HUES6 (cell line): ENCODE results near the gene SLC4A3.

Experiments
- H3K27ac ChIP-seq: 2 replicates; pipeline ENCODE4 v1.7.0; 2013; ENCODE audit warnings: low read depth, mild to moderate bottlenecking, low read length, inconsistent platforms
- H3K27me3 ChIP-seq: 2 replicates; pipeline ENCODE4 v1.6.1; 2013; ENCODE audit warnings: low read length; ENCODE audit not compliant: control insufficient read depth, insufficient read depth
- H3K36me3 ChIP-seq: 2 replicates; pipeline ENCODE4 v1.6.1; 2013; ENCODE audit warnings: low read length; ENCODE audit not compliant: control insufficient read depth, insufficient read depth
- H3K4me1 ChIP-seq: 2 replicates; pipeline ENCODE4 v1.6.1; 2013; ENCODE audit warnings: low read length; ENCODE audit not compliant: control insufficient read depth, insufficient read depth
- H3K4me3 ChIP-seq: 2 replicates; pipeline ENCODE4 v1.5.1; 2013; ENCODE audit warnings: low read depth, low read length
- H3K9ac ChIP-seq: one replicate; pipeline ENCODE4 v1.6.1; 2013; ENCODE audit warnings: mild to moderate bottlenecking, low read length
- H3K9me3 ChIP-seq: 2 replicates; pipeline ENCODE4 v1.6.1; 2013; ENCODE audit warnings: low read depth, low read length; ENCODE audit not compliant: control insufficient read depth, insufficient read depth

The SLC4A3 gene

DNA sequence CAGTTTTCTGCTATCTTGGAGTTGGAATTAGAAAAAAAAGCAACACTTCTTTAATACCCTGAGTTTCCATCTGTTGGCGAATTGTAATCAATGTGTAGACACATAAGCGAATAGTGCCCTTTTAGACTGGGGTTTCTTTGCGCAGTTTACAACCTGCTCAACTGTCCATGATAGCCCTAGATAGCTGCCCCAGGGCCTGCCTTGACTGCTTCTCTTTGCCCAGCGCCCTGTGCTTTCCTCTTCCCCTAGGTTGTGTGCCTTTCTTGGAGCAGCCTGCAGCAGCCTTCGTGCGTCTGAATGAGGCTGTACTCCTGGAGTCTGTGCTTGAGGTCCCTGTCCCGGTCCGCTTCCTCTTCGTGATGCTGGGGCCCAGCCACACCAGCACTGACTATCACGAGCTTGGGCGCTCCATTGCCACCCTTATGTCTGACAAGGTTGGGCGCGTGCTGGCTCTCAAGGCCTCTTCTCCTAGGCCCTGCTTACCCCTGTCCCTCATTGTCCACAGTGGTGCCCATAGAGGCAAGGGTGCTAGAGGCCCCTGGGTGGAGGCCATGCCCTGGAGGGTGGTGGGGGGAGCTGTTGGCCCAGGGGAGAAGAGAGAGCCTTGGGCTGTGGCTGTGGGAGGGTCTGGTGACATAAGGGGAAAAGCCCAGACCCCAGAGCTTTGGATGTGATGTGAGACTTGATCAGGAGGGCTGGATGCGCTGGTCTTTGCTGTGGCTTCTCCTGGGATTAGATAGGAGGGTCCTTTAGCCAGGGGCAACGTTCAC, 6.9 kb downstream of the SLC4A3 start:
- Histone ChIP-seq H3K9ac (no peak overlapping the region), H3K27me3 (no peaks in the 10 kb centered on the region)

DNA sequence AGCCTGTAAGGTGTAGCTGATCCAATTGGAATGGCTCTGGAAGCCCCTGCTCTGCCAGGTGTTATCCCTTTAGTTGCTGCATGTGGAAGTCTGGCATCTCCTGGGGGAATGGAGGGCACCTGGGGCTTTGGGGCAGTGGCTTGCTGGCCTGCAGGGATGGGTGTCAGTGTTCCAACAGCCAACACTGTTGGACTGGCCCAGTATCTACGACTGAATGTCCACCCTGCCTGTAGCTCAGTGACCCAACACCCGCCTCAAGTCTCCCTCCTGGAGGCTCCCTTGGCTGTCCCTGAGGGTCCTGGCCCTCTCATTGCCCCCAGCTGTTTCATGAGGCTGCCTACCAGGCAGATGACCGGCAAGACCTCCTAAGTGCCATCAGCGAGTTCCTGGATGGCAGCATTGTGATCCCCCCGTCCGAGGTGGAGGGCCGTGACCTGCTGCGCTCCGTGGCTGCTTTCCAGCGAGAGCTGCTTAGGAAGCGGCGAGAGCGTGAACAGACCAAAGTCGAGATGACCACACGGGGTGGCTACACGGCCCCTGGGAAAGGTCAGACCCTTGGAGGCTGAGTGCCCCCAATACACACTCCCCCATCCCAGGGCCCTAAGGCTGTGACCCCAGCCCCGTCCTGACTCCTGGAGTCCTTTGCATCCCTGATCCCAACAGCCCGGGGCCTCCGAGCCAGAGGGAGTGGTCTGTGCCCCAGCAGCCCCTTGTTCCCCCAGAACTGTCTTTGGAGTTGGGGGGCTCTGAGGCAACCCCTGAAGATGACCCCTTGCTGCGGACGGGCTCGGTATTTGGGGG, 7.7 kb downstream of the SLC4A3 start:
- Histone ChIP-seq H3K27ac (no peak overlapping the region), H3K4me3 (no peak overlapping the region), H3K36me3 (peaks cover 16% of the 10 kb centered on the region), H3K9me3 (no peaks in the 10 kb centered on the region), H3K9ac (no peak overlapping the region), H3K27me3 (no peaks in the 10 kb centered on the region), H3K4me1 (no peaks in the 10 kb centered on the region; the same call in 1 of the 2 replicates)

More for the DNA sequence above, 6.9 kb downstream of the SLC4A3 start:
- peaks cover 14% of the 10 kb centered on the region for H3K36me3 ChIP-seq
- H3K27ac ChIP-seq, result no peak overlapping the region
- H3K4me3 ChIP-seq, result no peak overlapping the region
- no peaks in the 10 kb centered on the region for H3K9me3 ChIP-seq
- no peaks in the 10 kb centered on the region; the same call in 1 of the 2 replicates for H3K4me1 ChIP-seq

DNA sequence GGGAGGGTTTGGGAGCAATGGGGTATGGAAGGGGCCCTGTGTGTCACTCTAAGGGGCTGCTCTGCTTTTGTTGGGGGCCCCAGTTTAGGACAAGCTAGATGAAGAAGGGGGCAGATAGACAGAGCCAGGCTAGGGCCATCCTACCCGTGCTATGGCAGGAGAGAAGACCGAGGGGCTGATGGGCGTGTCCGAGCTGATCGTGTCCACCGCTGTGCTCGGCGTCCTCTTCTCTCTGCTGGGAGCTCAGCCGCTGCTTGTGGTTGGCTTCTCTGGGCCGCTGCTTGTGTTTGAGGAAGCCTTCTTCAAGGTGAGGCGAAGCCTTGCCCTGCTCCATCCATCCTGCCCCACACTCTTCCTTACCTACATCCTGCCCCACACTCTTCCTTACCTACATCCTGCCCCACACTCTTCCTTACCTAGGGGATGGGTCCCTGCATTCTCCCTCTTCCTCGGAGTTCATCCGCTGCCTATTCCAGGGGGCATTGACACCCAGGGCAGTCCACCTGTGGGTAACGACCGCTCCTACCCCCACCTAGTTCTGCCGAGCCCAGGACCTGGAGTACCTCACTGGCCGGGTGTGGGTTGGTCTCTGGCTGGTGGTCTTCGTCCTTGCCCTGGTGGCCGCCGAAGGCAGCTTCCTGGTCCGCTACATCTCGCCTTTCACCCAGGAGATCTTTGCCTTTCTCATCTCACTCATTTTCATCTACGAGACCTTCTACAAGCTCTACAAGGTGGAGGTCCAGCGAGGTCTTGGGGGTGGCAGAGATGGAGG, 8.9 kb downstream of the SLC4A3 start:
- Histone ChIP-seq H3K27me3 (no peaks in the 10 kb centered on the region), H3K27ac (no peak overlapping the region), H3K9ac (no peak overlapping the region), H3K9me3 (no peaks in the 10 kb centered on the region), H3K4me3 (no peak overlapping the region), H3K4me1 (no peaks in the 10 kb centered on the region), H3K36me3 (peaks cover 16% of the 10 kb centered on the region)

DNA sequence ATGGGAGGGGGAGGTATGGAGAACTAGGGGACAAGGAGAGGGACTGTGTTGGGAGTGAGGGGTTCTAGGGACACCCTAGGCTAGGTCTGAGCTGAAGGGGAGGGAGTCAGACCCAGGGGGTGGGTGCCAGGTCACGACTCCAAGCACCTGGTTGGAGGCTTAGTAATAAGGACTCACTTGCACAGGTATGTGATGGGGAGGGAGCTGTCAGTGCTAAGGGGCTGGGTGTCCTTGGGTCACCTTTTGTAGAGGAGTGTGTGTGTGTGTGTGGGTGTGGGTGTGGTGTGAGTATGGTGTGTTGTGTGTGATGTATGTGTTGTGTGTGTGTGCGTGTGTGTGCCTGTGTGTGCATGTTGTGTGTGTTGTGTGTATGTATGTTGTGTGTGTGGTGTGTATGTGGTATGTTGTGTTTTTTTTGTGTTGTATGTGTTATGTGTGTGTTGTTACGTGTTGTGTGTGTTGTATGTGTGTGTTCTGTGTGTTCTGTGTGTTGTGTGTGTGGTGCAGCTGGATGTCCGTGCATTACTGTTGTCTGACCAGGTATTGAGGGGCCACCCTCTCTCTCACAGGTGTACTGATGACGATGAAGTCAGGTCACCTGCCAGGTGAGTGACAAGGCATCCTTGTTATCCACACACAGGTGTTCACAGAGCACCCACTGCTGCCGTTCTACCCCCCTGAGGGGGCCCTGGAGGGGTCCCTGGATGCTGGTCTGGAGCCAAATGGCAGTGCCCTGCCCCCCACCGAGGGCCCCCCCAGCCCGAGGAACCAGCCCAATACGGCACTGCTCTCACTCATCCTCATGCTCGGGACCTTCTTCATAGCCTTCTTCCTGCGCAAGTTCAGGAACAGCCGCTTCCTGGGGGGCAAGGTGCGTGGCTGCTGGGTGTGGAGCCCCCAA, 9.8 kb downstream of the SLC4A3 start:
- Histone ChIP-seq H3K36me3 (peaks cover 15% of the 10 kb centered on the region), H3K9me3 (no peaks in the 10 kb centered on the region), H3K27me3 (no peaks in the 10 kb centered on the region), H3K9ac (no peak overlapping the region), H3K4me3 (no peak overlapping the region), H3K4me1 (no peaks in the 10 kb centered on the region), H3K27ac (no peak overlapping the region)

DNA sequence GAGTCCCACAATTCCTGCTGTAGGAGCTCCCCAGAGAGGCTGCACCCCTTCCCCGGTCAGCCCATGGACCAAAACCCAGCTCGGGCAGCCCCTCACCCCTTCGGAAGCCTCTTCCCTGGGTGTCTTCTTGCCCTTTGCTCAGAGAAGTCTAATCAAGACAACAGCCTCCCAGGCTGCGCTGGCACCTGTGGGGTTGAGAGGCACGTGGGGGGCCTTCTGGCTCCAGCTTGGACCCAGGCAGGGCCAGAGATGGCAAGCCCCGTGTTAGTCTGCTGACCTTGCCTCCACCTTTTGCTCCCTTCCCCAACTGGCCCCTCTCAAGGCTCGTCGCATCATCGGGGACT, 10.4 kb downstream of the SLC4A3 start:
- peaks cover 10% of the 10 kb centered on the region for H3K36me3 ChIP-seq
- H3K27ac ChIP-seq, result no peak overlapping the region
- H3K9me3 ChIP-seq, result no peaks in the 10 kb centered on the region
- H3K9ac ChIP-seq, result no peak overlapping the region
- H3K4me3 ChIP-seq, result no peak overlapping the region
- H3K27me3 ChIP-seq, result peaks cover 1% of the 10 kb centered on the region; the same call in 1 of the 2 replicates
- peaks cover 3% of the 10 kb centered on the region; the same call in 1 of the 2 replicates for H3K4me1 ChIP-seq

DNA sequence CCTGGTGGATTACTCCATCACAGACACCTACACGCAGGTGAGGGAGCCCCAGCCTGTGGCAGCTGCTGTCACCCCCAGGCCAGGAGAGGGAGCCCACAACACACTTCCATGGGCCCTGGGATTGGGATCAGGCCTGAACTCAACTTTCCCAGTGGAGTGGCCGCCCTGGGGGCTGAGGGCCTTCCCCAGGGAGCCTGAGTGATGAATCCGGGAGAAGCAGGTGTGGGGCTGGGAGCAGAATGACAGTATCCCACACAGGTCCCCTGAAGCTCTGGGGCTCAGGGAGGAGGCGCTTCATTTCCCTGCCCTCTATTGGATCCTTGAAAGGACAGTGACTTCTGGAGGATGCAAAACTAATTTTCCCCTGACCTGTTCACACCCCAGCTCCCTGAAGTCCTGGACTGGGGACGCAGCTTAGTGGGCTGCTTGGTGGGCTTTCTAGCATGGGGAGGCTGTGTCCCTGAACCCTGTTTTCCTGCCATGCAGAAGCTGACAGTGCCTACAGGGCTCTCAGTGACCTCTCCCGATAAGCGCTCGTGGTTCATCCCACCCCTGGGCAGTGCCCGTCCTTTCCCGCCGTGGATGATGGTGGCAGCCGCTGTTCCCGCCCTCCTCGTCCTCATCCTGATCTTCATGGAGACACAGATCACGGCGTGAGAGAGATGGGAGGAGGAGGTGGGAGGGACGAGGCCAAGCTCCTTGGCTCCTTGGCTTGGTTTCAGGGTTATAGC, 11.0 kb downstream of the SLC4A3 start:
- H3K27ac ChIP-seq, result no peak overlapping the region
- peaks cover 3% of the 10 kb centered on the region; the same call in 1 of the 2 replicates for H3K27me3 ChIP-seq
- no peaks in the 10 kb centered on the region for H3K9me3 ChIP-seq
- H3K9ac ChIP-seq, result no peak overlapping the region
- peaks cover 7% of the 10 kb centered on the region; the same call in 1 of the 2 replicates for H3K4me1 ChIP-seq
- H3K4me3 ChIP-seq, result no peak overlapping the region
- peaks cover 6% of the 10 kb centered on the region for H3K36me3 ChIP-seq

DNA sequence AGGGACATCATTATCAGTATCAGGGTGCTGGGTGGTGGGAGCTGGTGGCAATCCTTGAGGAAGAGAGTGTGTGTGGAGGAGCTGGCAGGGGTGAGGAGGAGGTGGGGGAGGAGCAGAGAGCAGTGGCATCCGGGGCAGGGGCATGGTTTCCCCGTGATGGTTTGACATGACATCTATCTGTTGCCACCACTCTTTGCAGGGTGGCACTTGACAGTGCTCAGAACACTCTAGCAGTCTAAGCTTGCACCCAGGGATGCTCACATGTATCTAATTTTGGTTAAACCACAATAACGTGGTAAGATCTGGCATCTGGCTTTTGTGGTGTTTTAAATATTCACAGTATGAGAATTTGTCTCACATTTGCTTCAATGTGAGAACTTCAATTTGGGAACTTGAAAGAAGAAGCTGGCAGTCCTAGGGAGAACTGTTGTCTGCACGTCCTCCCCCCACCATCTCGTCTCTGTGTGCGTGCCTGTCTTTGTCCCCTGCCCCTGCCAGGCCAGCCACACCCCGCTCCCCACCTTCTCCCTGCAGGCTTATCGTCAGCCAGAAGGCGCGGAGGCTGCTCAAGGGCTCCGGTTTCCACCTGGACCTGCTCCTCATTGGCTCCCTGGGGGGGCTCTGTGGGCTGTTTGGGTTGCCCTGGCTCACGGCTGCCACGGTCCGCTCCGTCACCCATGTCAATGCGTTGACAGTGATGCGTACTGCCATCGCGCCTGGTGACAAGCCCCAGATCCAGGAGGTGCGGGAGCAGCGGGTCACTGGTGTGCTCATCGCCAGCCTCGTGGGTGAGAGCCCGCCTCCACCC, 11.7 kb downstream of the SLC4A3 start:
- H3K27me3 ChIP-seq, result peaks cover 3% of the 10 kb centered on the region; the same call in 1 of the 2 replicates
- no peaks in the 10 kb centered on the region for H3K9me3 ChIP-seq
- no peak overlapping the region for H3K27ac ChIP-seq
- no peak overlapping the region for H3K4me3 ChIP-seq
- H3K9ac ChIP-seq, result no peak overlapping the region
- peaks cover 2% of the 10 kb centered on the region; the same call in 1 of the 2 replicates for H3K36me3 ChIP-seq
- peaks cover 7% of the 10 kb centered on the region; the same call in 1 of the 2 replicates for H3K4me1 ChIP-seq

DNA sequence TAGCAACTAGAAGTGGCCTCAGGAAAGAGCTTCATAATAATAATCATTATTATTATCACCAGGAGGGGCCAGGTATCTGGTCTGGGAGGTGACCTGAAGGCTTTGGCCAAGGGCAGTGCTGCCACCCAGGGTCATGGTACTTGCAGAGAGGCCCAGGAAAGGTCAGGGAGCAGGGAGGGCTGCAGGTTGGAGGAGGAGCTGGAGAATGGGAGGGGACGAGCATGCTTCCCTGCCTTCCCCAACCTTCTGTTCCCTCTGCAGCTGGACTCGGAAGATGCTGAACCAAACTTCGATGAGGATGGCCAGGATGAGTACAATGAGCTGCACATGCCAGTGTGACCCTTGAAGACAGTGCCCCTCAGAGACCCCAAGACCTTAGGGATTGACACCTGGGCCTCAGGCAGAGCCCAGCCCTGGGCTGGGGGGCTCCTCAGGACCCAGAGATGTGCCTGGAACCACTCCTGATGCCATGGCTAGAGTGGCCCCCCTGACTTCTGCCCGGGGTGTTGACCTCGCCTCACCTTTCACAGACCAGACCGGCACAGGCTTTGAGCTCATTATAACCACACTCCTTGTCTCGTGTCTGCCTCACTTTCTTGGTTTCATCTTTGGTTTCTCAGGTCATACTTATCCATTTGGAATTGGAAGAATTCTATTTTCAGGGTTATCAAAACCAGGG, 14.1 kb downstream of the SLC4A3 start:
- Histone ChIP-seq H3K4me1 (peaks cover 21% of the 10 kb centered on the region), H3K4me3 (no peak overlapping the region), H3K9ac (no peak overlapping the region), H3K36me3 (peaks cover 2% of the 10 kb centered on the region; the same call in 1 of the 2 replicates), H3K27me3 (peaks cover 3% of the 10 kb centered on the region; the same call in 1 of the 2 replicates), H3K27ac (no peak overlapping the region), H3K9me3 (no peaks in the 10 kb centered on the region)

DNA sequence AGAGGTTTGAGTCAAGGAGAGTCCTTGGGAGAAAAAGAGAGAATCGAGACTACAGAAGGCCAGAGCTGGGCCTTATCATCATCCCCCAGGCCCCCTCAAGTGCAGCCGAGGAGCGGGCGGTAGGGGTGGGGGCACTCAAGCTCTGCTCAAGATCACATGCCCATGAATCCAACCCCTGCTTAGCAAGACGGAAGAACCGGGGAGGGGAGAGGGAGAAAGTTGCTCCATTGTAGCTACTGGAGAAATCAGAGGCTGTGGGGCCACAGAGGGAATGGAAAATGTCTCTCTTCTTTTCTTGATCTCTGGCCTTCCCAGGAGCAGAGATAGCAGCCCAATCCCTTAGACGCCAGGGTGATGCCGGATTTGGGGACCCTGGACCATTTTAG, 14.6 kb downstream of the SLC4A3 start:
- Histone ChIP-seq H3K4me1 (peaks cover 21% of the 10 kb centered on the region), H3K9me3 (no peaks in the 10 kb centered on the region), H3K27ac (no peak overlapping the region), H3K36me3 (peaks cover 2% of the 10 kb centered on the region; the same call in 1 of the 2 replicates), H3K27me3 (peaks cover 3% of the 10 kb centered on the region; the same call in 1 of the 2 replicates), H3K4me3 (no peak overlapping the region), H3K9ac (no peak overlapping the region)
